K562 (cell line): ENCODE measurements around the gene BRWD1. TPM values are rescaled to one million over a fixed set of nuclear protein-coding genes. Genes with fewer than 3 reads are reported as not detected.

Experiments
- ATAC-seq: fragments of 200-7000 bp; cut with Tn5 transposase; 3 replicates; pipeline ENCODE4 v1.9.1; 2020; ENCODE audit warnings: moderate library complexity
- BruUV-seq: library from RNA; stranded (reverse); fragments of 400-500 nt; replicated peaks from 2 replicates; lab custom pipeline; 2021; lab: Mats Ljungman, UMichigan
- CTCF ChIA-PET: fragments of 300-600 bp; formaldehyde crosslinking; extraction: SDS; loops from one replicate; lab custom pipeline; 2021; ENCODE audit warnings: low intra/inter-chr PET ratio; lab: Yijun Ruan, JAX
- POLR2A ChIA-PET: fragments of 300-600, 350-650 bp; sonication (Branson Sonifier 250); formaldehyde crosslinking; extraction: SDS; loops from one replicate; lab custom pipeline; 2021; ENCODE audit warnings: antibody characterized with exemption, inconsistent platforms; lab: Yijun Ruan, JAX
- DNase-seq, 4 experiments: peaks; one replicate each; pipeline versions ENCODE4 v3.0.0 to v3.0.0-alpha.2; 2011 to 2018; ENCODE audit warnings: low spot score in 3 of 4, mixed read lengths in 3 of 4; ENCODE audit errors: extremely low read depth in 1 of 4
- FAIRE-seq: peaks from 2 replicates; lab custom pipeline; 2011; peaks lifted over from hg19 to GRCh38; lab: Jason Lieb, UNC
- H2AFZ ChIP-seq: 2 replicates; pipeline ENCODE4 v1.6.0; 2011; ENCODE audit warnings: low read depth, low read length, control low read depth, inconsistent platforms
- H3K27ac ChIP-seq: fragments of 200-600 bp; 3 replicates; pipeline ENCODE4 v1.8.0; 2011; ENCODE audit warnings: low read depth, mild to moderate bottlenecking, control low read depth, inconsistent platforms, low read length, moderate library complexity, mixed read lengths; ENCODE audit errors: extremely low read depth
- H3K27me3 ChIP-seq, 2 experiments: fragments of 300-600 bp in 1 of 2; 2 replicates in 1 of 2; 3 replicates in 1 of 2; pipeline versions ENCODE4 v1.6.0 to v1.8.0; 2011; ENCODE audit warnings: inconsistent platforms in 2 of 2, low read length in 2 of 2, mild to moderate bottlenecking in 1 of 2, mixed read lengths in 1 of 2, moderate library complexity in 1 of 2; ENCODE audit not compliant: control insufficient read depth in 2 of 2, insufficient read depth in 2 of 2
- H3K36me3 ChIP-seq: fragments of 300-600 bp; 3 replicates; pipeline ENCODE4 v1.8.0; 2011; ENCODE audit warnings: mild to moderate bottlenecking, low read length, inconsistent platforms; ENCODE audit not compliant: control insufficient read depth, insufficient read depth
- H3K4me1 ChIP-seq, 2 experiments: fragments of 200-600 bp in 1 of 2; replicated peaks in 1 of 2; 2 replicates in 1 of 2; 3 replicates in 1 of 2; pipeline versions ENCODE4 v1.5.1 to v1.8.0; 2011; ENCODE audit warnings: inconsistent platforms in 2 of 2, low read length in 2 of 2, mild to moderate bottlenecking in 1 of 2, mixed read lengths in 1 of 2, moderate library complexity in 1 of 2; ENCODE audit not compliant: control insufficient read depth in 2 of 2, insufficient read depth in 2 of 2
- H3K4me2 ChIP-seq: 2 replicates; pipeline ENCODE4 v1.6.1; 2011; ENCODE audit warnings: low read length, control low read depth, inconsistent platforms, mixed read lengths; ENCODE audit not compliant: insufficient read depth
- H3K4me3 ChIP-seq: fragments of 200-600 bp; sonication (generic), shearing (Covaris generic); 2 replicates; pipeline ENCODE4 v1.5.1; 2016; ENCODE audit warnings: control low read depth, inconsistent platforms
- H3K79me2 ChIP-seq: fragments of 200-600 bp; 3 replicates; pipeline ENCODE4 v1.8.0; 2011; ENCODE audit warnings: low read length, inconsistent platforms; ENCODE audit not compliant: control insufficient read depth, insufficient read depth
- H3K9ac ChIP-seq, 2 experiments: 2 replicates each; pipeline versions ENCODE4 v1.6.0 to v1.6.1; 2011; ENCODE audit warnings: low read depth in 2 of 2, low read length in 2 of 2, control low read depth in 1 of 2, inconsistent platforms in 1 of 2, mild to moderate bottlenecking in 1 of 2, mixed read lengths in 1 of 2; ENCODE audit not compliant: insufficient read depth in 1 of 2
- H3K9me1 ChIP-seq: one replicate; pipeline ENCODE4 v1.6.0; 2011; ENCODE audit warnings: inconsistent platforms, mild to moderate bottlenecking, low read length, moderate library complexity; ENCODE audit not compliant: control insufficient read depth, insufficient read depth
- H3K9me3 ChIP-seq: replicated peaks from 2 replicates; pipeline ENCODE4 v1.5.1; 2011; ENCODE audit warnings: low read depth, low read length, inconsistent platforms; ENCODE audit not compliant: control insufficient read depth, insufficient read depth
- H4K20me1 ChIP-seq: replicated peaks from 2 replicates; pipeline ENCODE4 v1.6.1; 2011; ENCODE audit warnings: low read length, inconsistent platforms, mixed read lengths; ENCODE audit not compliant: control insufficient read depth, insufficient read depth
- BCLAF1 ChIP-seq, 2 experiments: fragments of 450-650 bp in 1 of 2; IDR thresholded peaks; 2 replicates each; pipeline ENCODE4 v1.6.1; 2011 to 2017; ENCODE audit warnings: low read depth in 2 of 2, antibody characterized with exemption in 1 of 2, borderline replicate concordance in 1 of 2, low read length in 1 of 2, mild to moderate bottlenecking in 1 of 2, mixed read lengths in 1 of 2; ENCODE audit not compliant: control insufficient read depth in 1 of 2
- C11orf30 ChIP-seq: fragments of 450-650 bp; IDR thresholded peaks from 2 replicates; pipeline ENCODE4 v1.6.1; 2016; ENCODE audit warnings: low read depth, mild to moderate bottlenecking
- EHMT2 ChIP-seq: fragments of 450-650 bp; IDR thresholded peaks from 2 replicates; pipeline ENCODE4 v1.6.1; 2018; ENCODE audit warnings: antibody characterized with exemption
- HOMEZ ChIP-seq: fragments of 250-450 bp; sonication (Bioruptor Pico); IDR thresholded peaks from 2 replicates; pipeline ENCODE4 v1.4.0; 2020; ENCODE audit warnings: mild to moderate bottlenecking, moderate library complexity
- IRF9 ChIP-seq: fragments of 450-650 bp; IDR thresholded peaks from 2 replicates; pipeline ENCODE4 v1.6.1; 2016; ENCODE audit warnings: missing biosample characterization, missing genetic modification characterization
- NR1H2 ChIP-seq: sonication (generic); formaldehyde crosslinking; IDR thresholded peaks from 2 replicates; pipeline ENCODE4 v1.4.0; 2020; ENCODE audit warnings: mild to moderate bottlenecking, missing genetic modification reagents
- ZBTB7A ChIP-seq: IDR thresholded peaks from 2 replicates; pipeline ENCODE4 v1.6.1; 2011; ENCODE audit warnings: low read depth, mild to moderate bottlenecking, low read length, moderate library complexity, borderline replicate concordance; ENCODE audit not compliant: control insufficient read depth
- WGBS: fragments of 100-300 bp; shearing (Covaris generic); methylation state at CpG from one replicate; pipeline ENCODE4 v1.1.6; 2016; ENCODE audit warnings: low coverage, mixed read lengths; ENCODE audit not compliant: insufficient coverage; ENCODE audit errors: missing lambda C conversion rate; 5-methylcytosine and 5-hydroxymethylcytosine counted together
- in situ Hi-C: fragments of 300-500 bp; cut with MboI; formaldehyde crosslinking; loops from 4 replicates; pipeline ENCODE4 v1.15.0; 2018; ENCODE audit warnings: inconsistent platforms, mixed read lengths
- intact Hi-C: fragments of 100-400 bp; cut with micrococcal nuclease; formaldehyde crosslinking; loops from 2 replicates; pipeline ENCODE4 v1.14.2; 2022
- polyA plus RNA-seq, 8 experiments: library from polyadenylated mRNA; depleted of rRNA in 4 of 8; stranded (reverse) in 5 of 8; unstranded in 3 of 8; fragments of >200 nt; fragmentation: Nextera tagmentation in 2 of 8; fragmentation: Illumina TruSeq in 1 of 8; extraction: Ambion mirVana in 2 of 8; extraction: Trizol in 1 of 8; gene quantifications; 2 replicates each; pipeline versions ENCODE4 v1.2.1 to v1.2.3, GENCODE V29; 2011 to 2014; ENCODE audit warnings: inconsistent platforms in 1 of 8, missing spikeins in 1 of 8
- total RNA-seq, 7 experiments: library from RNA; depleted of rRNA in 6 of 7; stranded (reverse); fragments of >200 nt in 6 of 7; fragmentation: Illumina TruSeq in 2 of 7; extraction: Trizol in 2 of 7; gene quantifications; 2 replicates each; pipeline versions ENCODE4 v1.2.1 to v1.2.3, GENCODE V29; 2011 to 2021; ENCODE audit warnings: low replicate concordance in 1 of 7

Gene BRWD1
- total and polyA plus RNA-seq, 9 of the 15 experiments (the other 6 are each of a cell fraction or from before 2014, with no cell fraction given), result 10.1 to 60.2 (median 34.1) TPM

GRCh38 chr21:39350094-39351005 lies 36.9 kb upstream of the BRWD1 start:
- peak overlapping the region; percentile 83 for H2AFZ ChIP-seq
- peaks cover 51% of the 10 kb centered on the region for H3K79me2 ChIP-seq
- peak overlapping the region; percentile 94 for H3K4me2 ChIP-seq
- intact Hi-C loops (no loop called here), in situ Hi-C loops (no loop called here)
- DNase-seq, result peak in 1 of 4 experiments; percentile 46
- peaks cover 5 to 26% of the 10 kb centered on the region in 2 experiments for H3K4me1 ChIP-seq
- TSS peak; percentile 85 for BruUV-seq
- WGBS, result 8% methylated on average over 19 of the region's 19 CpGs
- ChIA-PET CTCF (no interaction called here), POLR2A (interaction anchor here (0.6 to 7.7 kb wide), 11 partner anchors 10 to 95 kb away, joined by 3 to 73 read pairs (median 13); partner anchors contain the start of gene BRWD1)
- no peaks in the 10 kb centered on the region for H3K9me3 ChIP-seq
- no peak for ATAC-seq
- H3K27ac ChIP-seq, result peak overlapping the region; percentile 94
- peak; percentile 52 for FAIRE-seq
- peaks cover 10% of the 10 kb centered on the region for H4K20me1 ChIP-seq
- H3K27me3 ChIP-seq, result no peaks in the 10 kb centered on the region
- H3K4me3 ChIP-seq, result peak overlapping the region; percentile 68
- peak overlapping the region; percentile 81 to 86 for H3K9ac ChIP-seq
- H3K9me1 ChIP-seq, result peaks cover 4% of the 10 kb centered on the region
- H3K36me3 ChIP-seq, result peaks cover 29% of the 10 kb centered on the region
- TF ChIP-seq BCLAF1 (IDR thresholded peaks at IDR 0.05; ENCODE audit: borderline replicate concordance in 1 of 2, control insufficient read depth in 1 of 2, low read depth in 2 of 2, low read length in 1 of 2) (no peak), ZBTB7A (0 out of 2 replicates have a peak, but pooled peaks have one; percentile 35), EHMT2 (no peak), HOMEZ (CRISPR knock-in tag) (no peak), NR1H2 (CRISPR knock-in tag) (0 out of 2 replicates have a peak, but pooled peaks have one; percentile 39), C11orf30 (peak; percentile 51; the same call in 1 of the 2 replicates), IRF9 (tag) (no peak)
